Mesendoderm (in vitro differentiated cells): ENCODE results near the gene GGTLC2.

Experiments used
- DNase-seq: peaks from one replicate; pipeline ENCODE4 v3.0.0; 2013
- H2AK5ac ChIP-seq: 2 replicates; pipeline ENCODE4 v1.6.1; 2013; ENCODE audit warnings: low read length, inconsistent platforms
- H2BK120ac ChIP-seq: 2 replicates; pipeline ENCODE4 v1.6.1; 2013; ENCODE audit warnings: low read depth, mild to moderate bottlenecking, low read length, moderate library complexity, mixed read lengths
- H2BK15ac ChIP-seq: replicated peaks from 2 replicates; pipeline ENCODE4 v1.6.1; 2013; ENCODE audit warnings: low read depth, mild to moderate bottlenecking, moderate library complexity
- H2BK5ac ChIP-seq: 2 replicates; pipeline ENCODE4 v1.6.1; 2013; ENCODE audit warnings: low read length, inconsistent platforms
- H3K18ac ChIP-seq: 2 replicates; pipeline ENCODE4 v1.6.1; 2013; ENCODE audit warnings: mild to moderate bottlenecking, low read length, mixed read lengths
- H3K23ac ChIP-seq: one replicate; pipeline ENCODE4 v1.6.1; 2013; ENCODE audit warnings: low read length
- H3K27ac ChIP-seq: 2 replicates; pipeline ENCODE4 v1.5.1; 2013; ENCODE audit warnings: low read depth, mild to moderate bottlenecking, inconsistent platforms, low read length, moderate library complexity
- H3K27me3 ChIP-seq: 2 replicates; pipeline ENCODE4 v1.6.1; 2013; ENCODE audit warnings: low read length, control low read depth, mild to moderate bottlenecking, inconsistent platforms; ENCODE audit not compliant: insufficient read depth, poor library complexity
- H3K36me3 ChIP-seq: 2 replicates; pipeline ENCODE4 v1.6.1; 2013; ENCODE audit warnings: low read length, inconsistent platforms; ENCODE audit not compliant: control insufficient read depth, insufficient read depth
- H3K4ac ChIP-seq: one replicate; pipeline ENCODE4 v1.6.1; 2013; ENCODE audit warnings: low read depth, mild to moderate bottlenecking, low read length, moderate library complexity
- H3K4me1 ChIP-seq: 2 replicates; pipeline ENCODE4 v1.6.1; 2013; ENCODE audit warnings: low read depth, low read length, inconsistent platforms; ENCODE audit not compliant: control insufficient read depth
- H3K4me2 ChIP-seq: 2 replicates; pipeline ENCODE4 v1.6.1; 2013; ENCODE audit warnings: low read length
- H3K4me3 ChIP-seq: 2 replicates; pipeline ENCODE4 v1.5.1; 2013; ENCODE audit warnings: mild to moderate bottlenecking, low read length
- H3K56ac ChIP-seq: one replicate; pipeline ENCODE4 v1.6.1; 2013; ENCODE audit warnings: low read length
- H3K79me1 ChIP-seq: 2 replicates; pipeline ENCODE4 v1.6.1; 2013; ENCODE audit warnings: low read length, inconsistent platforms
- H3K79me2 ChIP-seq: 2 replicates; pipeline ENCODE4 v1.6.1; 2013; ENCODE audit warnings: mild to moderate bottlenecking, low read length; ENCODE audit not compliant: control insufficient read depth, insufficient read depth
- H3K9ac ChIP-seq: 2 replicates; pipeline ENCODE4 v1.6.1; 2013; ENCODE audit warnings: low read length, inconsistent platforms
- H4K5ac ChIP-seq: one replicate; pipeline ENCODE4 v1.6.1; 2013; ENCODE audit warnings: low read length
- H4K8ac ChIP-seq: one replicate; pipeline ENCODE4 v1.6.1; 2013; ENCODE audit warnings: low read depth, mild to moderate bottlenecking, control low read depth, low read length, moderate library complexity
- WGBS: extraction: QIAGEN DNeasy Blood & Tissue Kit; methylation state at CpG from one replicate; pipeline ENCODE4 v1.1.7; 2013; ENCODE audit warnings: low lambda C conversion rate, missing lambda C conversion rate; ENCODE audit not compliant: insufficient coverage; ENCODE audit errors: extremely low coverage; 5-methylcytosine and 5-hydroxymethylcytosine counted together

Gene GGTLC2

GRCh38 chr22:22682196-22682595, 37.8 kb downstream of the GGTLC2 start:
- H3K4me3 ChIP-seq, result no peak overlapping the region
- H3K79me1 ChIP-seq, result no peaks in the 10 kb centered on the region
- DNase-seq, result no peak
- no peak overlapping the region for H2BK5ac ChIP-seq
- no peak overlapping the region for H2AK5ac ChIP-seq
- H3K23ac ChIP-seq, result no peak overlapping the region
- no peak overlapping the region for H3K4ac ChIP-seq
- H2BK120ac ChIP-seq, result no peak overlapping the region
- H3K4me1 ChIP-seq, result no peaks in the 10 kb centered on the region
- H3K27me3 ChIP-seq, result no peaks in the 10 kb centered on the region
- H2BK15ac ChIP-seq, result no peak overlapping the region
- no peaks in the 10 kb centered on the region for H3K79me2 ChIP-seq
- no peaks in the 10 kb centered on the region for H3K36me3 ChIP-seq
- H3K4me2 ChIP-seq, result no peak overlapping the region
- no peak overlapping the region for H3K56ac ChIP-seq
- no peak overlapping the region for H4K5ac ChIP-seq
- no peak overlapping the region for H3K27ac ChIP-seq
- H3K9ac ChIP-seq, result no peak overlapping the region
- H4K8ac ChIP-seq, result no peak overlapping the region
- H3K18ac ChIP-seq, result no peak overlapping the region
- no CpG with 5 or more reads among the region's 1 CpG for WGBS

- Histone ChIP-seq H3K18ac (no peak overlapping the region), H2BK5ac (no peak overlapping the region), H2BK15ac (no peak overlapping the region), H4K5ac (no peak overlapping the region), H3K4me2 (no peak overlapping the region), H3K79me1 (no peaks in the 10 kb centered on the region), H3K56ac (no peak overlapping the region), H3K36me3 (no peaks in the 10 kb centered on the region), H3K9ac (no peak overlapping the region), H3K79me2 (no peaks in the 10 kb centered on the region), H2BK120ac (no peak overlapping the region), H3K4me1 (no peaks in the 10 kb centered on the region), H3K4me3 (no peak overlapping the region), H3K27ac (no peak overlapping the region), H2AK5ac (no peak overlapping the region), H4K8ac (no peak overlapping the region), H3K4ac (no peak overlapping the region), H3K23ac (no peak overlapping the region), H3K27me3 (no peaks in the 10 kb centered on the region)
- no peak for DNase-seq
- no CpG with 5 or more reads among the region's 5 CpGs for WGBS
Measured at GRCh38 chr22:22682807-22683667, 38.6 kb downstream of the GGTLC2 start.

- H3K4me3 ChIP-seq, result no peak overlapping the region
- no CpG with 5 or more reads among the region's 5 CpGs for WGBS
- H3K56ac ChIP-seq, result no peak overlapping the region
- no peak overlapping the region for H2BK5ac ChIP-seq
- H3K4me2 ChIP-seq, result no peak overlapping the region
- no peaks in the 10 kb centered on the region for H3K79me2 ChIP-seq
- H3K23ac ChIP-seq, result no peak overlapping the region
- no peak overlapping the region for H2BK120ac ChIP-seq
- H2AK5ac ChIP-seq, result no peak overlapping the region
- H3K27ac ChIP-seq, result no peak overlapping the region
- H3K36me3 ChIP-seq, result no peaks in the 10 kb centered on the region
- H3K79me1 ChIP-seq, result no peaks in the 10 kb centered on the region
- H3K4me1 ChIP-seq, result no peaks in the 10 kb centered on the region
- no peak overlapping the region for H4K5ac ChIP-seq
- no peak overlapping the region for H2BK15ac ChIP-seq
- H3K27me3 ChIP-seq, result no peaks in the 10 kb centered on the region
- H3K18ac ChIP-seq, result no peak overlapping the region
- no peak overlapping the region for H3K4ac ChIP-seq
- H4K8ac ChIP-seq, result no peak overlapping the region
- H3K9ac ChIP-seq, result no peak overlapping the region
- DNase-seq, result no peak
Measured at GRCh38 chr22:22683668-22684361, 39.4 kb downstream of the GGTLC2 start.

GRCh38 chr22:22684580-22685561, 40.5 kb downstream of the GGTLC2 start:
- Histone ChIP-seq H3K4ac (no peak overlapping the region), H2BK120ac (no peak overlapping the region), H3K4me3 (no peak overlapping the region), H4K8ac (no peak overlapping the region), H3K56ac (no peak overlapping the region), H2BK15ac (no peak overlapping the region), H3K36me3 (no peaks in the 10 kb centered on the region), H3K23ac (no peak overlapping the region), H3K9ac (no peak overlapping the region), H2AK5ac (no peak overlapping the region), H3K4me2 (no peak overlapping the region), H3K79me1 (no peaks in the 10 kb centered on the region), H2BK5ac (no peak overlapping the region), H3K27me3 (no peaks in the 10 kb centered on the region), H3K79me2 (no peaks in the 10 kb centered on the region), H4K5ac (no peak overlapping the region), H3K18ac (no peak overlapping the region), H3K4me1 (no peaks in the 10 kb centered on the region), H3K27ac (no peak overlapping the region)
- peak; percentile 37 for DNase-seq
- WGBS, result no CpG with 5 or more reads among the region's 9 CpGs

GRCh38 chr22:22685586-22685985, 41.2 kb downstream of the GGTLC2 start:
- H3K18ac ChIP-seq, result no peak overlapping the region

More at GRCh38 chr22:22685586-22685985, 41.2 kb downstream of the GGTLC2 start:
- no peaks in the 10 kb centered on the region for H3K36me3 ChIP-seq
- H4K5ac ChIP-seq, result no peak overlapping the region
- no peaks in the 10 kb centered on the region for H3K79me2 ChIP-seq
- H3K4ac ChIP-seq, result no peak overlapping the region
- no peak overlapping the region for H3K27ac ChIP-seq
- H3K56ac ChIP-seq, result no peak overlapping the region
- H2AK5ac ChIP-seq, result no peak overlapping the region
- H3K4me2 ChIP-seq, result no peak overlapping the region
- H2BK5ac ChIP-seq, result no peak overlapping the region
- H3K79me1 ChIP-seq, result no peaks in the 10 kb centered on the region
- no peak overlapping the region for H4K8ac ChIP-seq
- H2BK120ac ChIP-seq, result no peak overlapping the region
- H3K9ac ChIP-seq, result no peak overlapping the region
- no peak overlapping the region for H3K4me3 ChIP-seq
- no peaks in the 10 kb centered on the region for H3K4me1 ChIP-seq
- no peak overlapping the region for H3K23ac ChIP-seq
- H2BK15ac ChIP-seq, result no peak overlapping the region
- no peak for DNase-seq
- WGBS, result no CpG with 5 or more reads among the region's 3 CpGs
- no peaks in the 10 kb centered on the region for H3K27me3 ChIP-seq
